AG09319 (cell line): ENCODE results near the gene GNB4.

Source experiments
- DNase-seq: peaks from one replicate; pipeline ENCODE4 v3.0.0-alpha.2; 2010; ENCODE audit warnings: low read depth; ENCODE audit errors: extremely low read depth
- TF ChIP-seq, protein P1 (sequence below): IDR thresholded peaks from 2 replicates; pipeline ENCODE4 v1.5.1; 2011; ENCODE audit warnings: low read depth, mild to moderate bottlenecking, inconsistent platforms, low read length, moderate library complexity

Gene GNB4

DNA sequence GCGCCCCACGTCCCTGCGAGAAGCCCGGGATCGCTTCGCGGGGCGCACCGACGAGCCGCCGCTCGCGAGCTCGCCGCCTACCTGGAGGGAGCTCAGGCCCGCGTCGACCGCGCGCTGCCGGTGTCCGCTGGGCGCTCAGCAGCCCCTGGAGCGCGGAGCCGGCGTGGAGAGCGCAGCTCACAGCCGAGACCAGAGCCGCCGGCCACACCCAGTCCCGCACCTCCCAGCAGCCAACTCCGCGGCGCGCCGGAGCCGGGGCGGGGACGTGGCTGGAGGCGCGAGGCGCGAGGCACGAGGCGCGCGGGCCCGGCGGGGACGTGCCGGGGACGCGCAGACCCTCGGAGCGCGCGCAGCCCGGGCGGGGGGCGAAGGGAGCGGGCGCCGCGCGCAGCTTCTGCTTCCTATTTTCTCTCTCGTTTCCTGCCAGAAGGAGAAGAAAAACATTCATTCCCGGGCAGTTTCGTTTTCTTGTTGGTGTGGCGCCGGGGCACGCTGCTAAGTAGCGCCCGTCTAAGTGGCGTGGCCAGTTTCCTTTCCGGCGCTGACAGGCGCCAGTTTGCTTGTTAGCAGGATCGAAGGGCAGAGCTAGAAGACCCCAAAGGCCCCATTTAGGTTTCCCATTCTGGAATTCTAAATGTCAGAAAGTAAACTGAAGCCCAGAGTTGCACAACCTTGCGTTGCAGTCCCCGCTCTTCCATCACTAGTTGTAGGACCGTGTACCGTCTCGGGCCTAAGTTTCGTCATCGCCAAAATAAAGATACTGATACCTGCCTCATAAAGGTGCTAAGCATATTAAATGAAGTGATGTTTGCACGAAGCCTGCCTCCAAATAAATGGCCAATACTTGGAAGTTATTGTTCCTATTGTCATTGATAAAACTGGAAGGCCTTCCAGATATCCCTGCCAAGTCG, at the start of gene GNB4:
Gene GNB4 (minus strand): TSS at position 206 of the 911 bp plus-strand sequence. CDS start 25,270 bp downstream, outside the sequence.
- TF ChIP-seq, protein P1, sequence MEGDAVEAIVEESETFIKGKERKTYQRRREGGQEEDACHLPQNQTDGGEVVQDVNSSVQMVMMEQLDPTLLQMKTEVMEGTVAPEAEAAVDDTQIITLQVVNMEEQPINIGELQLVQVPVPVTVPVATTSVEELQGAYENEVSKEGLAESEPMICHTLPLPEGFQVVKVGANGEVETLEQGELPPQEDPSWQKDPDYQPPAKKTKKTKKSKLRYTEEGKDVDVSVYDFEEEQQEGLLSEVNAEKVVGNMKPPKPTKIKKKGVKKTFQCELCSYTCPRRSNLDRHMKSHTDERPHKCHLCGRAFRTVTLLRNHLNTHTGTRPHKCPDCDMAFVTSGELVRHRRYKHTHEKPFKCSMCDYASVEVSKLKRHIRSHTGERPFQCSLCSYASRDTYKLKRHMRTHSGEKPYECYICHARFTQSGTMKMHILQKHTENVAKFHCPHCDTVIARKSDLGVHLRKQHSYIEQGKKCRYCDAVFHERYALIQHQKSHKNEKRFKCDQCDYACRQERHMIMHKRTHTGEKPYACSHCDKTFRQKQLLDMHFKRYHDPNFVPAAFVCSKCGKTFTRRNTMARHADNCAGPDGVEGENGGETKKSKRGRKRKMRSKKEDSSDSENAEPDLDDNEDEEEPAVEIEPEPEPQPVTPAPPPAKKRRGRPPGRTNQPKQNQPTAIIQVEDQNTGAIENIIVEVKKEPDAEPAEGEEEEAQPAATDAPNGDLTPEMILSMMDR = no peak
- peak; percentile 54 for DNase-seq

DNA sequence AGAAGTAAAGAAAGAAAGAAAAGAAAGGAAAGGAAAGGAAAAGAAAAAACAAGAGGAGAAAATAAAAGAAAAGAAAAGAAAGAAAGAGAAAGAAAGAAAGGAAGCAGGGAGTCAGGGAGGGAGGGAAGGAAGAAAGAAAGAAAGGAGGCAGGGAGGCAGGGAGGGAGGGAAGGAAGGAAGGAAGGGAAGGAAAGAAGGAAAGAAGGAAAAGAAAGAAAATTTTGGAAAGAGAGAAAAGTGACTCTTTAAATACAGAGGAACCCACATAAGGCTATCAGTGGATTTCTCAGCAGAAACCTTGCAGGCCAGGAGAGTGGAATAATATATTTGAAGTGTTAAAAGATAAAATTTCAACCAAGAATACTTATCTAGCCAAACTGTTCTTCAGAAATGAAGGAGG, 44.2 kb upstream of the GNB4 start:
- no peak for DNase-seq
- TF ChIP-seq, protein P1 = no peak

DNA sequence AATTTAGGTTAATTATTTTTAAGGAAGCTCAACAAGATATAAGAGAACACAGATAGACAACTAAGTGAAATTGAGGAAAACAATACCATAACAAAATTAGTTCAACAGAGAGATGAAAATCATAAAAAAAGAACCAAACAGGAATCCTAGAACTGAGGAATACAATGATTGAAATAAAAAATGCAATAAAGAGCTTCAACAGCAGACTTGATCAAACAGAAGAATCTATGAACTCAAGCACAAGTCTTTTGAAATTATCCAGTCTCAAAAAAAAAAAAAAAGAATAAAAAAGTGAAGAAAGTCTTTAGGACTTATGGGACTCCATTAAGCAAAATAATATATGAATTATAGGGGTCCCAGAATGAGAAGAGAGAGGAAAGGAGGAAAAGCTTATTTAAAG, 42.0 kb upstream of the GNB4 start:
- TF ChIP-seq, protein P1 = no peak
- no peak for DNase-seq

GRCh38 chr3:179488213-179488612, 36.9 kb upstream of the GNB4 start:
- TF ChIP-seq, protein P1 = no peak
- no peak for DNase-seq

GRCh38 chr3:179486806-179487205, 35.5 kb upstream of the GNB4 start:
- TF ChIP-seq, protein P1 = no peak
- DNase-seq = no peak

- DNase-seq = no peak
- TF ChIP-seq, protein P1 = no peak
Measured at GRCh38 chr3:179482857-179483256, 31.6 kb upstream of the GNB4 start.

DNA sequence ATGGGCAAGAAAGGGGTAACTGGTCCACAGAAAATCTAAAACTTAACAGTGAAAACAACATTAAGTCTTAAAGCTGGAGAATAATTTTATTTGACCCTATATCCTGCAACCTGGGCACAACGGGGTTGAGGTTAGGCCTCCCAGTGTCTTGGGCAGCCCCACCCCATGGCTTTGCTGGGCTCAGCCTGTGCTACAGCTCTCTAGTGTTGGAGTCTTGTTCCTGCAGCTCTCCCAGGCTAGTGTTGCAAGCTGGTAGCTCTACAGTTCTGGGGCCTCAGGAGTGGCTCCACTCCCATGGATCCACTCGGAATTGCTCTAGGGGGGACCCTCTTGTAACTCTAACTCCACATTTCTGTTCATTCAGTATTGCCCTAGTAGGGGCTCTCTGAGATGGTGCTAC, 24.9 kb upstream of the GNB4 start:
- TF ChIP-seq, protein P1 = no peak
- DNase-seq = no peak
